ENCODE data around the gene PARVG.
"Not testable (repeated sequence)": the region's sequence is repeated elsewhere in the genome, so short reads cannot be mapped to it uniquely, and the experiment has no call there.

PARVG gene

GRCh38 chr22:44234372-44234771, 53.6 kb downstream of the PARVG start:
- DNase-seq (ENCODE audit: insufficient read length, low spot score): not testable (repeated sequence)

GRCh38 chr22:44237290-44237689, 56.6 kb downstream of the PARVG start:
- DNase-seq (ENCODE audit: insufficient read length, low spot score): no peak

More at GRCh38 chr22:44234372-44234771, 53.6 kb downstream of the PARVG start:
- FAIRE-seq: not testable (repeated sequence)

GRCh38 chr22:44241121-44241520, 60.4 kb downstream of the PARVG start:
- not testable (repeated sequence) for DNase-seq (ENCODE audit: insufficient read length, low spot score); FAIRE-seq

More at GRCh38 chr22:44237290-44237689, 56.6 kb downstream of the PARVG start:
- FAIRE-seq: no peak

GRCh38 chr22:44242946-44243724, 62.4 kb downstream of the PARVG start:
- FAIRE-seq: no peak
- no peak for DNase-seq (ENCODE audit: insufficient read length, low spot score)

GRCh38 chr22:44243761-44244160, 63.0 kb downstream of the PARVG start:
- no peak for FAIRE-seq
- DNase-seq (ENCODE audit: insufficient read length, low spot score): no peak

GRCh38 chr22:44244265-44244822, 63.6 kb downstream of the PARVG start:
- DNase-seq (ENCODE audit: insufficient read length, low spot score) (no peak), FAIRE-seq (no peak)

GRCh38 chr22:44245438-44245837, 64.7 kb downstream of the PARVG start:
- DNase-seq (ENCODE audit: insufficient read length, low spot score): no peak
- FAIRE-seq: no peak

- DNase-seq (ENCODE audit: insufficient read length, low spot score): no peak
- no peak for FAIRE-seq
Observed at GRCh38 chr22:44245867-44246266, 65.1 kb downstream of the PARVG start.

- DNase-seq (ENCODE audit: insufficient read length, low spot score): no peak
- no peak for FAIRE-seq
Observed at GRCh38 chr22:44246615-44247326, 66.0 kb downstream of the PARVG start.

GRCh38 chr22:44247346-44247745, 66.6 kb downstream of the PARVG start:
- FAIRE-seq: no peak
- DNase-seq (ENCODE audit: insufficient read length, low spot score): no peak

- no peak for FAIRE-seq
- DNase-seq (ENCODE audit: insufficient read length, low spot score): no peak
Observed at GRCh38 chr22:44247923-44248892, 67.5 kb downstream of the PARVG start.

GRCh38 chr22:44248926-44249325, 68.2 kb downstream of the PARVG start:
- no peak for DNase-seq (ENCODE audit: insufficient read length, low spot score)
- peak; percentile 48 for FAIRE-seq

- DNase-seq (ENCODE audit: insufficient read length, low spot score): no peak
- no peak for FAIRE-seq
Observed at GRCh38 chr22:44249376-44250147, 68.8 kb downstream of the PARVG start.

- DNase-seq (ENCODE audit: insufficient read length, low spot score) (no peak), FAIRE-seq (no peak)
Observed at GRCh38 chr22:44254811-44255210, 74.1 kb downstream of the PARVG start.

GRCh38 chr22:44256085-44256484, 75.4 kb downstream of the PARVG start:
- no peak for DNase-seq (ENCODE audit: insufficient read length, low spot score)
- no peak for FAIRE-seq

GRCh38 chr22:44256556-44257485, 76.1 kb downstream of the PARVG start:
- FAIRE-seq (no peak), DNase-seq (ENCODE audit: insufficient read length, low spot score) (no peak)

Measured in HTR-8/SVneo (cell line).